HEK293T (cell line): Measurements from ENCODE around the gene RCOR2.

Experiments
- BHLHE40 ChIP-seq: fragments of 450-650 bp; IDR thresholded peaks from 2 replicates; pipeline ENCODE4 v1.6.1; 2016; ENCODE audit warnings: mild to moderate bottlenecking, moderate library complexity, borderline replicate concordance
- FOXK2 ChIP-seq: fragments of 450-650 bp; IDR thresholded peaks from 2 replicates; pipeline ENCODE4 v1.6.1; 2016; ENCODE audit warnings: mild to moderate bottlenecking
- FOXM1 ChIP-seq: fragments of 450-650 bp; IDR thresholded peaks from 2 replicates; pipeline ENCODE4 v1.6.1; 2017; ENCODE audit warnings: mild to moderate bottlenecking, borderline replicate concordance
- HDGF ChIP-seq: fragments of 450-650 bp; IDR thresholded peaks from 2 replicates; pipeline ENCODE4 v1.6.1; 2017; ENCODE audit warnings: antibody characterized with exemption, borderline replicate concordance
- PKNOX1 ChIP-seq: fragments of 450-650 bp; IDR thresholded peaks from 2 replicates; pipeline ENCODE4 v1.6.1; 2016
- SP1 ChIP-seq: fragments of 450-650 bp; IDR thresholded peaks from 2 replicates; pipeline ENCODE4 v1.6.1; 2017

- TF ChIP-seq BHLHE40 = no peak
- no peak for TF ChIP-seq SP1
- no peak for TF ChIP-seq FOXM1
- no peak for TF ChIP-seq FOXK2
- TF ChIP-seq PKNOX1 = no peak
- no peak for TF ChIP-seq HDGF
Measured at GRCh38 chr11:63883791-63884190, 33.2 kb downstream of the RCOR2 start.
